Neutrophil (primary cell): ENCODE data around the gene TCF12.
"Not testable (repeated sequence)": the region's sequence is repeated elsewhere in the genome, so short reads cannot be mapped to it uniquely, and the experiment has no call there.

Experiments
- H3K27ac ChIP-seq: fragments of 200-600 bp; sonication (generic); 2 replicates; pipeline ENCODE4 v1.5.1; 2016; ENCODE audit warnings: mild to moderate bottlenecking, moderate library complexity
- H3K27me3 ChIP-seq: fragments of 200-600 bp; sonication (generic); 2 replicates; pipeline ENCODE4 v1.6.0; 2016; ENCODE audit warnings: mild to moderate bottlenecking
- H3K36me3 ChIP-seq: fragments of 200-600 bp; sonication (generic); 2 replicates; pipeline ENCODE4 v1.5.1; 2017
- H3K4me1 ChIP-seq, 2 experiments: fragments of 200-600 bp in 1 of 2; sonication (generic) in 1 of 2; 1 replicate in 1 of 2; 2 replicates in 1 of 2; pipeline versions ENCODE4 v1.5.1 to v1.6.1; 2013 to 2016; ENCODE audit warnings: low read depth in 1 of 2, low read length in 1 of 2, mild to moderate bottlenecking in 1 of 2, moderate library complexity in 1 of 2; ENCODE audit not compliant: control insufficient read depth in 1 of 2, insufficient read depth in 1 of 2
- H3K4me3 ChIP-seq, 2 experiments: fragments of 200-600 bp in 1 of 2; sonication (generic) in 1 of 2; 1 replicate in 1 of 2; 2 replicates in 1 of 2; pipeline ENCODE4 v1.5.1; 2013 to 2016; ENCODE audit warnings: low read depth in 1 of 2, low read length in 1 of 2, mild to moderate bottlenecking in 1 of 2, moderate library complexity in 1 of 2
- H3K9me3 ChIP-seq: fragments of 200-600 bp; sonication (generic); 2 replicates; pipeline ENCODE4 v1.5.1; 2016
- CTCF ChIP-seq: fragments of 200-600 bp; sonication (generic); IDR thresholded peaks from 2 replicates; pipeline ENCODE4 v1.5.1; 2016; ENCODE audit warnings: antibody characterized with exemption

TCF12 gene

GRCh38 chr15:56948000-56948763 is 29.7 kb downstream of the TCF12 start:
- TF ChIP-seq CTCF: no peak

GRCh38 chr15:56948764-56949101 is 30.3 kb downstream of the TCF12 start:
- Histone ChIP-seq H3K4me1 (peaks cover 4 to 9% of the 10 kb centered on the region in 2 experiments), H3K4me3 (no peak overlapping the region), H3K9me3 (no peaks in the 10 kb centered on the region), H3K27ac (no peak overlapping the region), H3K27me3 (no peaks in the 10 kb centered on the region), H3K36me3 (no peaks in the 10 kb centered on the region)
- TF ChIP-seq CTCF: no peak

More at GRCh38 chr15:56948000-56948763, 29.7 kb downstream of the TCF12 start:
- Histone ChIP-seq H3K4me3 (no peak overlapping the region), H3K27ac (no peak overlapping the region), H3K27me3 (no peaks in the 10 kb centered on the region), H3K36me3 (no peaks in the 10 kb centered on the region), H3K4me1 (peaks cover 9 to 15% of the 10 kb centered on the region in 2 experiments), H3K9me3 (no peaks in the 10 kb centered on the region)

- Histone ChIP-seq H3K4me3 (no peak overlapping the region), H3K9me3 (no peaks in the 10 kb centered on the region), H3K27me3 (no peaks in the 10 kb centered on the region), H3K27ac (no peak overlapping the region), H3K36me3 (no peaks in the 10 kb centered on the region), H3K4me1 (no peaks in the 10 kb centered on the region)
- no peak for TF ChIP-seq CTCF
Observed at GRCh38 chr15:56950979-56951378, 32.5 kb downstream of the TCF12 start.

GRCh38 chr15:56953790-56954189 is 35.3 kb downstream of the TCF12 start:
- H3K9me3 ChIP-seq: no peaks in the 10 kb centered on the region
- no peaks in the 10 kb centered on the region for H3K4me1 ChIP-seq
- H3K36me3 ChIP-seq: no peaks in the 10 kb centered on the region
- no peak for TF ChIP-seq CTCF
- no peak overlapping the region for H3K27ac ChIP-seq
- no peaks in the 10 kb centered on the region for H3K27me3 ChIP-seq
- no peak overlapping the region for H3K4me3 ChIP-seq

GRCh38 chr15:56955011-56955410 is 36.6 kb downstream of the TCF12 start:
- not testable (repeated sequence) for H3K27ac ChIP-seq, H3K36me3 ChIP-seq, H3K27me3 ChIP-seq, H3K9me3 ChIP-seq, H3K4me3 ChIP-seq, H3K4me1 ChIP-seq

- Histone ChIP-seq H3K36me3 (no peaks in the 10 kb centered on the region), H3K9me3 (no peaks in the 10 kb centered on the region), H3K27me3 (no peaks in the 10 kb centered on the region), H3K27ac (no peak overlapping the region), H3K4me1 (no peaks in the 10 kb centered on the region), H3K4me3 (no peak overlapping the region)
- TF ChIP-seq CTCF: no peak
Observed at GRCh38 chr15:56956538-56956937, 38.1 kb downstream of the TCF12 start.
